IMR-90 (cell line): Measurements from ENCODE around the gene OST4. TPM values are rescaled to one million over a fixed set of nuclear protein-coding genes. Genes with fewer than 3 reads are reported as not detected.

Source experiments
- ATAC-seq: fragments of 200-7000 bp; cut with Tn5 transposase; 2 replicates; pipeline ENCODE4 v1.9.1; 2020; ENCODE audit warnings: low read depth, mild to moderate bottlenecking, moderate library complexity
- BruUV-seq: library from RNA; stranded (reverse); fragments of 400-500 nt; replicated peaks from 2 replicates; lab custom pipeline; 2021; lab: Mats Ljungman, UMichigan
- CTCF ChIA-PET: fragments of 300-600 bp; formaldehyde crosslinking; extraction: SDS; loops from one replicate; lab custom pipeline; 2021; ENCODE audit warnings: antibody characterized with exemption; lab: Yijun Ruan, JAX
- POLR2A ChIA-PET: fragments of 300-600 bp; sonication (Branson Sonifier 250); formaldehyde crosslinking; loops from one replicate; lab custom pipeline; 2022; ENCODE audit warnings: antibody characterized with exemption; ENCODE audit not compliant: unreplicated experiment; lab: Charles Lee
- DNase-seq: peaks from one replicate; pipeline ENCODE4 v3.0.0; 2013
- H2AFZ ChIP-seq: replicated peaks from 2 replicates; pipeline ENCODE3; 2013; ENCODE audit warnings: low read length, mild to moderate bottlenecking; ENCODE audit not compliant: poor library complexity
- H2AK5ac ChIP-seq: 2 replicates; pipeline ENCODE4 v1.6.1; 2013; ENCODE audit warnings: low read depth, low read length, inconsistent platforms
- H2AK9ac ChIP-seq: replicated peaks from 2 replicates; pipeline ENCODE3; 2013; ENCODE audit warnings: mild to moderate bottlenecking, low read depth, low read length, moderate library complexity; ENCODE audit not compliant: poor library complexity
- H2BK120ac ChIP-seq: 2 replicates; pipeline ENCODE4 v1.6.1; 2013; ENCODE audit warnings: low read depth, low read length, inconsistent platforms
- H2BK15ac ChIP-seq: 3 replicates; pipeline ENCODE4 v1.6.1; 2013; ENCODE audit warnings: low read depth, low read length, inconsistent platforms
- H2BK20ac ChIP-seq: 2 replicates; pipeline ENCODE4 v1.6.1; 2013; ENCODE audit warnings: low read depth, mild to moderate bottlenecking, inconsistent platforms, low read length, moderate library complexity
- H2BK5ac ChIP-seq: 2 replicates; pipeline ENCODE4 v1.6.1; 2013; ENCODE audit warnings: mild to moderate bottlenecking, low read depth, low read length, inconsistent platforms; ENCODE audit not compliant: poor library complexity, severe bottlenecking
- H3K14ac ChIP-seq: replicated peaks from 2 replicates; pipeline ENCODE4 v1.6.1; 2013; ENCODE audit warnings: low read depth, low read length, inconsistent platforms
- H3K18ac ChIP-seq: 2 replicates; pipeline ENCODE4 v1.6.1; 2013; ENCODE audit warnings: low read depth, low read length, control low read depth
- H3K23ac ChIP-seq: 2 replicates; pipeline ENCODE4 v1.6.1; 2013; ENCODE audit warnings: low read depth, low read length, inconsistent platforms
- H3K27ac ChIP-seq: 2 replicates; pipeline ENCODE4 v1.5.1; 2013; ENCODE audit warnings: mild to moderate bottlenecking, control low read depth, low read length; ENCODE audit not compliant: insufficient read depth
- H3K27me3 ChIP-seq: 2 replicates; pipeline ENCODE4 v1.6.1; 2013; ENCODE audit warnings: low read length; ENCODE audit not compliant: control insufficient read depth, insufficient read depth
- H3K36me3 ChIP-seq: 2 replicates; pipeline ENCODE4 v1.6.1; 2013; ENCODE audit warnings: low read length, mixed read lengths; ENCODE audit not compliant: control insufficient read depth, insufficient read depth
- H3K4ac ChIP-seq: 2 replicates; pipeline ENCODE4 v1.6.1; 2013; ENCODE audit warnings: low read depth, low read length, inconsistent platforms
- H3K4me1 ChIP-seq: 2 replicates; pipeline ENCODE4 v1.6.1; 2013; ENCODE audit warnings: low read length, mixed read lengths; ENCODE audit not compliant: control insufficient read depth, insufficient read depth
- H3K4me2 ChIP-seq: 2 replicates; pipeline ENCODE4 v1.6.1; 2013; ENCODE audit warnings: low read depth, mild to moderate bottlenecking, control low read depth, low read length, moderate library complexity
- H3K4me3 ChIP-seq: 2 replicates; pipeline ENCODE4 v1.5.1; 2013; ENCODE audit warnings: low read depth, mild to moderate bottlenecking, control low read depth, low read length, moderate library complexity; ENCODE audit not compliant: insufficient read depth
- H3K56ac ChIP-seq: 2 replicates; pipeline ENCODE4 v1.6.1; 2013; ENCODE audit warnings: low read length, inconsistent platforms; ENCODE audit not compliant: insufficient read depth; ENCODE audit errors: extremely low read depth
- H3K79me1 ChIP-seq, 2 experiments: 2 replicates each; pipeline ENCODE4 v1.6.1; 2013; ENCODE audit warnings: low read length in 2 of 2, inconsistent platforms in 1 of 2, low read depth in 1 of 2
- H3K9ac ChIP-seq: 2 replicates; pipeline ENCODE4 v1.6.1; 2013; ENCODE audit warnings: low read depth, low read length, control low read depth
- H3K9me1 ChIP-seq: 2 replicates; pipeline ENCODE4 v1.6.1; 2013; ENCODE audit warnings: low read length, inconsistent platforms; ENCODE audit not compliant: insufficient read depth
- H3K9me3 ChIP-seq: 2 replicates; pipeline ENCODE4 v1.6.1; 2013; ENCODE audit warnings: low read length; ENCODE audit not compliant: control insufficient read depth, insufficient read depth
- H4K20me1 ChIP-seq: 2 replicates; pipeline ENCODE4 v1.6.1; 2013; ENCODE audit warnings: low read length, inconsistent platforms; ENCODE audit not compliant: insufficient read depth
- H4K5ac ChIP-seq: 2 replicates; pipeline ENCODE4 v1.6.1; 2013; ENCODE audit warnings: mild to moderate bottlenecking, low read depth, low read length, control low read depth
- H4K8ac ChIP-seq, 2 experiments: 2 replicates each; pipeline ENCODE4 v1.6.1; 2013; ENCODE audit warnings: low read depth in 2 of 2, low read length in 2 of 2, control low read depth in 1 of 2, inconsistent platforms in 1 of 2
- H4K91ac ChIP-seq: 2 replicates; pipeline ENCODE4 v1.6.1; 2013; ENCODE audit warnings: low read depth, low read length, inconsistent platforms; ENCODE audit not compliant: insufficient read depth
- CHD1 ChIP-seq: IDR thresholded peaks from 2 replicates; pipeline ENCODE4 v1.6.1; 2012; ENCODE audit warnings: low read depth, low read length, improper control_type of control experiment
- MAZ ChIP-seq: IDR thresholded peaks from 2 replicates; pipeline ENCODE4 v1.6.1; 2012; ENCODE audit warnings: low read depth, mild to moderate bottlenecking, low read length, improper control_type of control experiment, moderate library complexity, borderline replicate concordance
- MXI1 ChIP-seq: IDR thresholded peaks from 2 replicates; pipeline ENCODE4 v1.6.1; 2012; ENCODE audit warnings: low read depth, mild to moderate bottlenecking, low read length, moderate library complexity, borderline replicate concordance
- POLR2A ChIP-seq: IDR thresholded peaks from 2 replicates; pipeline ENCODE4 v1.6.1; 2012; ENCODE audit warnings: mild to moderate bottlenecking, low read depth, low read length
- RAD21 ChIP-seq: IDR thresholded peaks from 2 replicates; pipeline ENCODE4 v1.6.1; 2012; ENCODE audit warnings: low read length, improper control_type of control experiment
- WGBS, 2 experiments: methylation state at CpG; one replicate each; pipeline versions ENCODE4 v1.1.5 to v1.1.7; 2013; ENCODE audit warnings: missing lambda C conversion rate in 2 of 2; ENCODE audit not compliant: insufficient read length in 1 of 2; ENCODE audit errors: extremely low coverage in 2 of 2; 5-methylcytosine and 5-hydroxymethylcytosine counted together
- dilution Hi-C: fragments of 300-500 bp; cut with HindIII; formaldehyde crosslinking; loops from one replicate; pipeline ENCODE4 v1.14.3; 2018; ENCODE audit warnings: low sequenced_read_pairs; ENCODE audit not compliant: unreplicated experiment
- in situ Hi-C: fragments of 300-500 bp; cut with MboI; formaldehyde crosslinking; loops from 3 replicates; pipeline ENCODE4 v1.14.3; 2019; ENCODE audit warnings: low sequenced_read_pairs, inconsistent platforms, mixed read lengths
- intact Hi-C: fragments of 100-400 bp; cut with micrococcal nuclease; formaldehyde crosslinking; loops from 2 replicates; pipeline ENCODE4 v1.10.0; 2022
- polyA plus RNA-seq, 3 experiments: library from polyadenylated mRNA; depleted of rRNA; stranded (reverse); fragments of >200 nt; gene quantifications; 2 replicates each; pipeline ENCODE4 v1.2.3, GENCODE V29; 2012; ENCODE audit warnings: low replicate concordance in 1 of 3
- total RNA-seq: library from RNA; depleted of rRNA; stranded (reverse); fragments of >200 nt; gene quantifications from 2 replicates; pipeline ENCODE4 v1.2.3, GENCODE V29; 2012
- TF ChIP-seq, protein P1 (sequence below): fragments of 150-350 bp; IDR thresholded peaks from 2 replicates; pipeline ENCODE4 v1.6.1; 2017; ENCODE audit warnings: mild to moderate bottlenecking, antibody characterized with exemption, low read length, low read depth

The OST4 gene
- total and polyA plus RNA-seq, 2 of the 4 experiments (the other 2 are of a cell fraction), result 386 to 806 TPM

DNA sequence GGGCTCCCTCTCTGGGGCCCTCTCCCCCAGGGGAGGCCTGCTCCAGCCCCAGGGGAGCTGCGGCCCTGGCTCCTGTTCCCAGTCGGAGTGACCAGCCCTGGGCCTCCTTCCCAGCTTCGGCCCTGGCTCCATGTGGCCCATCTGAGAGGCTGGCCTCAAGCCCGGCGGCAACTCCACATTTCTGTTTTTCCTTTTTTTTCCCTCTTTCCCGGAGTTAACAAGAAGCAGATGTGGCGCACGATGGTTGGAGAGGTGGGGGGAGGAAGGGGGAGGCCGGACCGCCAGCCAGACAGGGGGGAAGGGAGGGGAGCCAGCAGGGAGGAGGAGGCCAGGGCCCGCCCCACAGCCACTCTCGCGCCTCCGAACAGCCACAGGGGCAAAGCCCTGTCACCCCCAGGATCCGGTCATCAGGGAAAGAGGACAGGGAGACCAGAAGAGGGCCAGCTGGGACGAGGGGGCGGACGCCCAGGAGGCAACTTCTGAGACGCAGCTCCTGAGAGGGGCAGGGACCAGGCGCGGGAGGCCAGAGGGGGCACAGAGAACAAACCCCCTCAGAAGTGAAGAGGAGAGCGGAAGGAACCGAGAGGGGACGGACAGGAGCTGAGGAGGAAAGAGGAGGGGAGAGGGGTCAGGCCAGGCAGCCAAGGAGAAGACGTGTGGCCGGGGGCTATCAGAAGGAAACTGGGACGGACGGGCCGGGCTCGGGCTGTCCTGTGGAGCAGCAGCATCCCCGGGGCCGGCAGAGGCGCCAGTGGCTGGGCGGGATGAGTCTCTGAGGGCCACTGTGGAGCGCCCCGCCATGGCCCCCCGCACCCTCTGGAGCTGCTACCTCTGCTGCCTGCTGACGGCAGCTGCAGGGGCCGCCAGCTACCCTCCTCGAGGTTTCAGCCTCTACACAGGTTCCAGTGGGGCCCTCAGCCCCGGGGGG, 7.1 kb upstream of the OST4 start, which contains the start of gene EMILIN1:
Gene EMILIN1, plus strand, starts transcription at position 349 of the 928 bp plus-strand sequence. Its CDS starts 451 bp downstream, at position 800.
- DNase-seq (peak; percentile 96), ATAC-seq (peak; percentile 80)
- CTCF ChIA-PET, result no interaction called here
- peaks cover 23% of the 10 kb centered on the region; the same call in 1 of the 2 replicates for H3K36me3 ChIP-seq
- intact Hi-C loops, result no loop called here
- H3K4ac ChIP-seq, result peak within 1 kb of the TSS; percentile 100
- H3K23ac ChIP-seq, result peak within 1 kb of the TSS; percentile 99
- peak within 1 kb of the TSS; percentile 100 for H3K14ac ChIP-seq
- in situ Hi-C loops, result no loop called here
- peak within 1 kb of the TSS; percentile 98 for H3K4me2 ChIP-seq
- peak within 1 kb of the TSS; percentile 100 for H2AK5ac ChIP-seq
- H3K27ac ChIP-seq, result peak within 1 kb of the TSS; percentile 98
- H3K18ac ChIP-seq, result peak within 1 kb of the TSS; percentile 93
- H3K27me3 ChIP-seq, result no peaks in the 10 kb centered on the region
- peak within 1 kb of the TSS; percentile 82 for H3K4me3 ChIP-seq
- no peaks in the 10 kb centered on the region for H3K9me3 ChIP-seq
- peak within 1 kb of the TSS; percentile 97 for H2BK120ac ChIP-seq
- H2AK9ac ChIP-seq, result peak within 1 kb of the TSS; percentile 97
- peak within 1 kb of the TSS; percentile 85 to 98 for H4K8ac ChIP-seq
- peaks cover 15% of the 10 kb centered on the region; the same call in 1 of the 2 replicates for H3K9me1 ChIP-seq
- 1% methylated on average over 18 of the region's 41 CpGs; no CpG with 5 or more reads in 1 of the 2 experiments for WGBS, 2 experiments
- H3K79me1 ChIP-seq, result peaks cover 3 to 42% of the 10 kb centered on the region in 2 experiments; a peak in 3 of 4 replicates
- peak within 1 kb of the TSS; percentile 90 for H2AFZ ChIP-seq
- H3K9ac ChIP-seq, result peak within 1 kb of the TSS; percentile 97
- H2BK15ac ChIP-seq, result peak within 1 kb of the TSS; percentile 98
- dilution Hi-C loops, result no loop called here
- H4K5ac ChIP-seq, result peak within 1 kb of the TSS; percentile 96
- POLR2A ChIA-PET, result interaction anchor here (0.6 kb wide), 1 partner anchor 45 kb away, joined by 11 read pairs; no protein-coding TSS in a partner anchor
- peaks cover 14% of the 10 kb centered on the region for H4K20me1 ChIP-seq
- peaks cover 30% of the 10 kb centered on the region for H3K4me1 ChIP-seq
- BruUV-seq, result TSS peak; percentile 67
- H2BK5ac ChIP-seq, result peak within 1 kb of the TSS; percentile 98
- peak within 1 kb of the TSS; percentile 96 for H4K91ac ChIP-seq
- TF ChIP-seq POLR2A, result peak; percentile 47; the same call in 1 of the 2 replicates
- TF ChIP-seq MXI1, result peak; percentile 70; the same call in 1 of the 2 replicates
- TF ChIP-seq MAZ, result peak; percentile 96
- TF ChIP-seq, protein P1, sequence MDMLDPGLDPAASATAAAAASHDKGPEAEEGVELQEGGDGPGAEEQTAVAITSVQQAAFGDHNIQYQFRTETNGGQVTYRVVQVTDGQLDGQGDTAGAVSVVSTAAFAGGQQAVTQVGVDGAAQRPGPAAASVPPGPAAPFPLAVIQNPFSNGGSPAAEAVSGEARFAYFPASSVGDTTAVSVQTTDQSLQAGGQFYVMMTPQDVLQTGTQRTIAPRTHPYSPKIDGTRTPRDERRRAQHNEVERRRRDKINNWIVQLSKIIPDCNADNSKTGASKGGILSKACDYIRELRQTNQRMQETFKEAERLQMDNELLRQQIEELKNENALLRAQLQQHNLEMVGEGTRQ, result peak; percentile 48
- no peak for TF ChIP-seq CHD1
- no peak for TF ChIP-seq RAD21
- peak within 1 kb of the TSS; percentile 95 for H3K56ac ChIP-seq
- H2BK20ac ChIP-seq, result peak within 1 kb of the TSS; percentile 96
